ENCODE measurements around the gene TMEM178B.

- TF ChIP-seq, protein P1, sequence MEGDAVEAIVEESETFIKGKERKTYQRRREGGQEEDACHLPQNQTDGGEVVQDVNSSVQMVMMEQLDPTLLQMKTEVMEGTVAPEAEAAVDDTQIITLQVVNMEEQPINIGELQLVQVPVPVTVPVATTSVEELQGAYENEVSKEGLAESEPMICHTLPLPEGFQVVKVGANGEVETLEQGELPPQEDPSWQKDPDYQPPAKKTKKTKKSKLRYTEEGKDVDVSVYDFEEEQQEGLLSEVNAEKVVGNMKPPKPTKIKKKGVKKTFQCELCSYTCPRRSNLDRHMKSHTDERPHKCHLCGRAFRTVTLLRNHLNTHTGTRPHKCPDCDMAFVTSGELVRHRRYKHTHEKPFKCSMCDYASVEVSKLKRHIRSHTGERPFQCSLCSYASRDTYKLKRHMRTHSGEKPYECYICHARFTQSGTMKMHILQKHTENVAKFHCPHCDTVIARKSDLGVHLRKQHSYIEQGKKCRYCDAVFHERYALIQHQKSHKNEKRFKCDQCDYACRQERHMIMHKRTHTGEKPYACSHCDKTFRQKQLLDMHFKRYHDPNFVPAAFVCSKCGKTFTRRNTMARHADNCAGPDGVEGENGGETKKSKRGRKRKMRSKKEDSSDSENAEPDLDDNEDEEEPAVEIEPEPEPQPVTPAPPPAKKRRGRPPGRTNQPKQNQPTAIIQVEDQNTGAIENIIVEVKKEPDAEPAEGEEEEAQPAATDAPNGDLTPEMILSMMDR (IDR thresholded peaks at IDR 0.05), result no peak
- TF ChIP-seq POLR2A (IDR thresholded peaks at IDR 0.05), result no peak
Observed at GRCh38 chr7:141466151-141466904, 392.5 kb downstream of the TMEM178B start.
